OCI-M2 (cell line): ENCODE data around the gene RAD1.

ENCODE experiments used
- DNase-seq: peaks from one replicate; lab custom pipeline; 2025; ENCODE audit not compliant: unreplicated experiment; lab: John Stamatoyannopoulos, UW

RAD1 gene

GRCh38 chr5:34867660-34868059 is 47.6 kb downstream of the RAD1 start:
- no peak for DNase-seq

GRCh38 chr5:34866989-34867471 is 48.3 kb downstream of the RAD1 start:
- DNase-seq: no peak

- no peak for DNase-seq
Measured at GRCh38 chr5:34865091-34865490, 50.2 kb downstream of the RAD1 start.

GRCh38 chr5:34863946-34864345 is 51.4 kb downstream of the RAD1 start:
- DNase-seq: no peak

GRCh38 chr5:34859253-34859652 is 56.1 kb downstream of the RAD1 start:
- no peak for DNase-seq

- DNase-seq: no peak
Measured at GRCh38 chr5:34858790-34859189, 56.5 kb downstream of the RAD1 start.

- no peak for DNase-seq
Measured at GRCh38 chr5:34857894-34858293, 57.4 kb downstream of the RAD1 start.

- DNase-seq: no peak
Measured at GRCh38 chr5:34857161-34857560, 58.1 kb downstream of the RAD1 start.
